Gastrocnemius medialis (tissue), 4 donors: ENCODE data around the gene DGKH. TPM values are rescaled to one million over a fixed set of nuclear protein-coding genes. Genes with fewer than 3 reads are reported as not detected.

Experiments used
- ATAC-seq, 2 donors: fragments of 150-250 bp; one replicate each; pipeline ENCODE4 v1.9.1; 2016
- DNase-seq, 2 donors: peaks; one replicate each; pipeline ENCODE4 v3.0.0-alpha.2; 2019
- H3K27ac ChIP-seq, 4 donors: fragments of 200-600 bp; sonication (generic); 1 replicate in 1 of 4; 2 replicates in 3 of 4; pipeline ENCODE4 v1.5.1; 2016 to 2018; ENCODE audit warnings: mild to moderate bottlenecking in 2 of 4, moderate library complexity in 1 of 4
- H3K27me3 ChIP-seq, 3 donors: fragments of 200-600 bp; sonication (generic) in 2 of 3; 1 replicate in 1 of 3; 2 replicates in 2 of 3; pipeline versions ENCODE4 v1.5.1 to v1.6.0; 2016 to 2019; ENCODE audit warnings: mild to moderate bottlenecking in 1 of 3, moderate library complexity in 1 of 3
- H3K36me3 ChIP-seq, 2 donors: fragments of 200-600 bp; sonication (generic) in 1 of 2; one replicate each; pipeline ENCODE4 v1.5.1; 2017 to 2018
- H3K4me1 ChIP-seq, 2 donors: fragments of 200-600 bp; sonication (generic) in 1 of 2; one replicate each; pipeline ENCODE4 v1.5.1; 2016 to 2017; ENCODE audit warnings: mild to moderate bottlenecking in 2 of 2
- H3K4me3 ChIP-seq, 4 donors: fragments of 200-600 bp; sonication (generic) in 3 of 4; 1 replicate in 1 of 4; 2 replicates in 3 of 4; pipeline ENCODE4 v1.5.1; 2016 to 2019; ENCODE audit warnings: mild to moderate bottlenecking in 2 of 4
- H3K9me3 ChIP-seq, 3 donors: fragments of 200-600 bp; sonication (generic) in 2 of 3; 1 replicate in 1 of 3; 2 replicates in 2 of 3; pipeline ENCODE4 v1.5.1; 2016 to 2019
- CTCF ChIP-seq, 5 experiments: fragments of 450-650 bp in 3 of 5; fragments of 200-600 bp in 2 of 5; sonication (generic) in 2 of 5; IDR thresholded peaks in 4 of 5; conservative IDR thresholded peaks in 1 of 5; 1 replicate in 4 of 5; 2 replicates in 1 of 5; pipeline ENCODE4 v1.5.1; 2016 to 2019; ENCODE audit warnings: antibody characterized with exemption in 5 of 5, mild to moderate bottlenecking in 3 of 5, moderate library complexity in 3 of 5
- POLR2A ChIP-seq, 2 donors: fragments of 450-650 bp; IDR thresholded peaks; one replicate each; pipeline ENCODE4 v1.6.1; 2017; ENCODE audit warnings: antibody characterized with exemption in 2 of 2, mild to moderate bottlenecking in 2 of 2, moderate library complexity in 2 of 2
- in situ Hi-C, 4 donors: fragments of 200-750 bp; cut with MboI; loops; one replicate each; pipeline versions ENCODE4 v1.15.0 to v1.8.0; 2017; ENCODE audit warnings: low sequenced_read_pairs in 4 of 4
- intact Hi-C: fragments of 100-400 bp; cut with DNase I; formaldehyde crosslinking; loops from one replicate; pipeline ENCODE4 v1.15.1; 2023; ENCODE audit warnings: low total_unique reads
- total RNA-seq, 4 donors: library from RNA; depleted of rRNA; stranded (reverse); fragments of >200 nt; gene quantifications; one replicate each; pipeline versions ENCODE4 v1.1.0 to v1.2.3, GENCODE V29; 2016

Gene DGKH
- total RNA-seq, 4 donors from 2014 or later: 2.2 to 3.7 (median 3.0) TPM

GRCh38 chr13:42078128-42078808 lies 29.8 kb downstream of the DGKH start:
- DNase-seq: no peak
- Histone ChIP-seq H3K27ac (no peak overlapping the region), H3K4me3 (no peak overlapping the region), H3K36me3 (no peaks in the 10 kb centered on the region), H3K9me3 (no peaks in the 10 kb centered on the region), H3K27me3 (no peaks in the 10 kb centered on the region), H3K4me1 (peaks cover 0 to 6% of the 10 kb centered on the region in 2 donors)
- peak; percentile 60 to 72 for ATAC-seq
- TF ChIP-seq CTCF (IDR thresholded peaks at IDR 0.05 in 4 of 5, conservative IDR thresholded peaks at IDR 0.05 in 1 of 5) (peak in 1 of 5 experiments; percentile 45), POLR2A (IDR thresholded peaks at IDR 0.05) (no peak)
- intact Hi-C loops (loop anchor here (10.0 kb wide), 2 partner anchors 63 to 173 kb away; no protein-coding TSS in a partner anchor), in situ Hi-C loops (loop anchor here in 1 of 4 donors (10.0 to 25.0 kb wide), 2 partner anchors 57 to 166 kb away; no protein-coding TSS in a partner anchor)

GRCh38 chr13:42083138-42083770 lies 34.8 kb downstream of the DGKH start:
- Histone ChIP-seq H3K27ac (no peak overlapping the region), H3K27me3 (no peaks in the 10 kb centered on the region), H3K36me3 (no peaks in the 10 kb centered on the region), H3K4me3 (no peak overlapping the region), H3K9me3 (no peaks in the 10 kb centered on the region), H3K4me1 (no peaks in the 10 kb centered on the region)
- in situ Hi-C loops (loop anchor here in 1 of 4 donors (25.0 kb wide), 1 partner anchor 171 kb away; no protein-coding TSS in a partner anchor), intact Hi-C loops (no loop called here)
- TF ChIP-seq CTCF (IDR thresholded peaks at IDR 0.05 in 4 of 5, conservative IDR thresholded peaks at IDR 0.05 in 1 of 5) (no peak), POLR2A (IDR thresholded peaks at IDR 0.05) (no peak)
- DNase-seq (no peak), ATAC-seq (no peak)

- no peak overlapping the region for H3K4me3 ChIP-seq
- intact Hi-C loops (no loop called here), in situ Hi-C loops (loop anchor here in 1 of 4 donors (25.0 kb wide), 1 partner anchor 172 kb away; no protein-coding TSS in a partner anchor)
- no peak overlapping the region for H3K27ac ChIP-seq
- TF ChIP-seq CTCF (IDR thresholded peaks at IDR 0.05 in 4 of 5, conservative IDR thresholded peaks at IDR 0.05 in 1 of 5) (no peak), POLR2A (IDR thresholded peaks at IDR 0.05) (no peak)
- no peaks in the 10 kb centered on the region for H3K4me1 ChIP-seq
- H3K27me3 ChIP-seq: no peaks in the 10 kb centered on the region
- DNase-seq: no peak
- no peaks in the 10 kb centered on the region for H3K36me3 ChIP-seq
- H3K9me3 ChIP-seq: no peaks in the 10 kb centered on the region
- ATAC-seq: no peak
Measured at GRCh38 chr13:42084722-42085121, 36.3 kb downstream of the DGKH start.

GRCh38 chr13:42086582-42086981 lies 38.1 kb downstream of the DGKH start:
- H3K27ac ChIP-seq: no peak overlapping the region
- intact Hi-C loops: no loop called here
- no peak overlapping the region for H3K4me3 ChIP-seq
- DNase-seq (no peak), ATAC-seq (no peak)
- no peaks in the 10 kb centered on the region for H3K36me3 ChIP-seq
- H3K4me1 ChIP-seq: no peaks in the 10 kb centered on the region
- in situ Hi-C loops: loop anchor here in 1 of 4 donors (25.0 kb wide), 1 partner anchor 174 kb away; no protein-coding TSS in a partner anchor
- no peaks in the 10 kb centered on the region for H3K9me3 ChIP-seq
- no peaks in the 10 kb centered on the region for H3K27me3 ChIP-seq
- TF ChIP-seq POLR2A (IDR thresholded peaks at IDR 0.05) (no peak), CTCF (IDR thresholded peaks at IDR 0.05 in 4 of 5, conservative IDR thresholded peaks at IDR 0.05 in 1 of 5) (no peak)
